Measurements from ENCODE around the gene CUX1. TPM values are rescaled to one million over a fixed set of nuclear protein-coding genes. Genes with fewer than 3 reads are reported as not detected.

CUX1 gene
- total and polyA plus RNA-seq, 10 of the 15 experiments (the other 5 are each of a cell fraction or from before 2014, with no cell fraction given), result 6.1 to 48.6 (median 25.9) TPM

GRCh38 chr7:102154425-102154824 lies 337.0 kb downstream of the CUX1 start:
- ATAC-seq, result no peak

GRCh38 chr7:102155821-102156441 lies 338.5 kb downstream of the CUX1 start:
- Histone ChIP-seq H3K79me2 (ENCODE audit: control insufficient read depth, insufficient read depth, low read length) (no peaks in the 10 kb centered on the region), H4K20me1 (ENCODE audit: control insufficient read depth, insufficient read depth) (no peaks in the 10 kb centered on the region), H3K9me3 (replicated peaks; ENCODE audit: control insufficient read depth, insufficient read depth, low read length) (no peaks in the 10 kb centered on the region), H3K9ac (ENCODE audit: control insufficient read depth, insufficient read depth, low read length) (no peak overlapping the region), H3K36me3 (ENCODE audit: control insufficient read depth in 2 of 2, insufficient read depth in 2 of 2, low read length in 1 of 2) (peaks cover 9 to 15% of the 10 kb centered on the region in 2 experiments), H3K4me3 (no peak overlapping the region), H3K4me1 (ENCODE audit: control insufficient read depth, insufficient read depth, low read length) (no peaks in the 10 kb centered on the region), H2AFZ (ENCODE audit: control insufficient read depth, low read depth, low read length) (no peak overlapping the region), H3K27ac (ENCODE audit: control insufficient read depth, insufficient read depth) (no peak overlapping the region), H3K4me2 (ENCODE audit: control insufficient read depth, insufficient read depth) (no peak overlapping the region), H3K27me3 (replicated peaks in 1 of 2; ENCODE audit: control insufficient read depth in 2 of 2, insufficient read depth in 2 of 2, low read length in 1 of 2) (no peaks in the 10 kb centered on the region)
- ChIA-PET POLR2A (no interaction called here), SMC1A (ENCODE audit: uncharacterized antibody, unreplicated experiment) (interaction anchor here (1.4 kb wide), 1 partner anchor 67 kb away, joined by 4 read pairs; no protein-coding TSS in a partner anchor), RAD21 (ENCODE audit: unreplicated experiment) (no interaction called here), CTCF (no interaction called here)
- intact Hi-C loops (cut with micrococcal nuclease; ENCODE audit: unreplicated experiment) (no loop called here), in situ Hi-C loops (cut with MboI) (no loop called here)
- WGBS (ENCODE audit: insufficient coverage, insufficient replicate concordance, low lambda C conversion rate, missing lambda C conversion rate), result 86% methylated on average over 10 of the region's 10 CpGs
- TF ChIP-seq ZNF274 (IDR thresholded peaks at IDR 0.05; ENCODE audit: insufficient read depth, insufficient read length), result no peak
- ATAC-seq, result no peak
- BruUV-seq (replicated peaks), result no TSS peak
- no peak for DNase-seq (ENCODE audit: low read depth, low spot score)
- FAIRE-seq, result no peak

More at GRCh38 chr7:102154425-102154824, 337.0 kb downstream of the CUX1 start:
- Histone ChIP-seq H3K27me3 (replicated peaks in 1 of 2; ENCODE audit: control insufficient read depth in 2 of 2, insufficient read depth in 2 of 2, low read length in 1 of 2) (no peaks in the 10 kb centered on the region), H3K36me3 (ENCODE audit: control insufficient read depth in 2 of 2, insufficient read depth in 2 of 2, low read length in 1 of 2) (peaks cover 9 to 10% of the 10 kb centered on the region in 2 experiments), H3K4me3 (no peak overlapping the region), H3K79me2 (ENCODE audit: control insufficient read depth, insufficient read depth, low read length) (no peaks in the 10 kb centered on the region), H3K9ac (ENCODE audit: control insufficient read depth, insufficient read depth, low read length) (no peak overlapping the region), H3K9me3 (replicated peaks; ENCODE audit: control insufficient read depth, insufficient read depth, low read length) (no peaks in the 10 kb centered on the region), H3K27ac (ENCODE audit: control insufficient read depth, insufficient read depth) (no peak overlapping the region), H2AFZ (ENCODE audit: control insufficient read depth, low read depth, low read length) (no peak overlapping the region), H4K20me1 (ENCODE audit: control insufficient read depth, insufficient read depth) (no peaks in the 10 kb centered on the region), H3K4me2 (ENCODE audit: control insufficient read depth, insufficient read depth) (no peak overlapping the region), H3K4me1 (ENCODE audit: control insufficient read depth, insufficient read depth, low read length) (no peaks in the 10 kb centered on the region)
- ChIA-PET CTCF (interaction anchor here (0.6 to 1.2 kb wide), 3 partner anchors 10 to 190 kb away, joined by 3 read pairs; no protein-coding TSS in a partner anchor), POLR2A (no interaction called here), RAD21 (ENCODE audit: unreplicated experiment) (no interaction called here), SMC1A (ENCODE audit: uncharacterized antibody, unreplicated experiment) (interaction anchor here (0.7 to 1.4 kb wide), 2 partner anchors 65 to 115 kb away, joined by 3 to 4 read pairs; no protein-coding TSS in a partner anchor)
- in situ Hi-C loops (cut with MboI), result no loop called here
- DNase-seq (ENCODE audit: low read depth, low spot score) (no peak), FAIRE-seq (no peak)
- intact Hi-C loops (cut with micrococcal nuclease; ENCODE audit: unreplicated experiment), result no loop called here
- TF ChIP-seq MTA3 (IDR thresholded peaks at IDR 0.05; ENCODE audit: borderline replicate concordance, low read length) (no peak), TCF12 (IDR thresholded peaks at IDR 0.05; ENCODE audit: low read depth, low read length) (no peak)
- WGBS (ENCODE audit: insufficient coverage, insufficient replicate concordance, low lambda C conversion rate, missing lambda C conversion rate), result 97% methylated on average over 3 of the region's 3 CpGs
- BruUV-seq (replicated peaks), result no TSS peak
